GM18517 (cell line): ENCODE measurements around the gene MXD4.
"Not testable (repeated sequence)": the region's sequence is repeated elsewhere in the genome, so short reads cannot be mapped to it uniquely, and the experiment has no call there.

Experiments
- ATAC-seq: cut with Tn5 transposase; IDR thresholded peaks from one replicate; pipeline ENCODE4 v1.9.1; 2021; ENCODE audit warnings: mild to moderate bottlenecking, moderate library complexity; ENCODE audit not compliant: unreplicated experiment

MXD4 gene

GRCh38 chr4:2275546-2276251 is 13.8 kb upstream of the MXD4 start:
- ATAC-seq = no peak

DNA sequence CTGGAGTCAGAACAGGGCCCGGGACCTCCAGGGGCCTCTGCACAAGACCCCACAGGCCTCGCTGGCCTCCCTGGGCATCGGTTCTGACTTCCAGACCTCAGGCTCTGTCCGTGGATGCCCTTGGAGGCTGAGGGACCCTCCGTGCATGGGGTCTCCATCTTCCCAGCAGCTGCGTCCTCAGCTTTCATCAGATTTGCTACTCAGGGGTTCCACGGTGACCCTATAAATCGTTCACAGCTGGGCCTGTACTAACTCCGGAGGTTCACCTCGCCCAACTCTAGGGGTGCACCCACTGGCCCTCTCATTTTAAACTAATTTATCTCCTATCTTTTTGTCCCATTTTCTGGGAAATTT is 13.1 kb upstream of the MXD4 start:
- not testable (repeated sequence) for ATAC-seq

DNA sequence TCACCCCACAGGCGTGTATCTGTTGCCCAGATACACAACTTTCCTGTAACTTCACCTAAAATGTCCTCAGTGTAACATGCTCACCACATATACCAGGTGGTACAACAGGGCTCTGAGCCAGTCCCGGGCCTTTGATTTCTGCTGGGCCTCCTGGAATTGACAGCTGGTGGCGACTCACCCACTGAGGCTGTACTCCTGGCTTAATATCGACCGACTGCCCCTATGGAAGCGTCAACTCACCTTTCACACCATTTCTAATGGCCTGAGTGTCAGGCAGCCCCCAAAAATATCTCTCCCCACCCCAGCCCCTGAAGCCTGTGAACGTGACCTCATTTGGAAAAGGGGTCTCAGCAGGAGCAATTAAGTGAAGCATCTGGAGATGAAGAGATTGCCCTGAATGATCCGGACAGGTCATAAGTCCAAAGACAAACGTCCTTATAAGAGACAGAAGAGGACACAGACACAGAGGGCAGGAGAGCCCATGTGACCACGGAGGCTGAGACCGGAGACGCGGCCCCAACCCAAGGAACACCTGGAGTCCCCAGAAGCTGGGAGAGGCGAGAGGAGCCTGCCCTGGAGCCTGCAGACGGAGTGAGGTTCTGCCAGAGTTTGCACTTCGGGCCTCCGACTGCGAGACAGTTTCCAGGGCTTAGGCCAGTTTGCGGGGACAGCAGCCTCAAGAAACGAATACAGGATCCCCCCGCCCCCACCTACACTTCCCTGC is 12.6 kb upstream of the MXD4 start:
- ATAC-seq = no peak

DNA sequence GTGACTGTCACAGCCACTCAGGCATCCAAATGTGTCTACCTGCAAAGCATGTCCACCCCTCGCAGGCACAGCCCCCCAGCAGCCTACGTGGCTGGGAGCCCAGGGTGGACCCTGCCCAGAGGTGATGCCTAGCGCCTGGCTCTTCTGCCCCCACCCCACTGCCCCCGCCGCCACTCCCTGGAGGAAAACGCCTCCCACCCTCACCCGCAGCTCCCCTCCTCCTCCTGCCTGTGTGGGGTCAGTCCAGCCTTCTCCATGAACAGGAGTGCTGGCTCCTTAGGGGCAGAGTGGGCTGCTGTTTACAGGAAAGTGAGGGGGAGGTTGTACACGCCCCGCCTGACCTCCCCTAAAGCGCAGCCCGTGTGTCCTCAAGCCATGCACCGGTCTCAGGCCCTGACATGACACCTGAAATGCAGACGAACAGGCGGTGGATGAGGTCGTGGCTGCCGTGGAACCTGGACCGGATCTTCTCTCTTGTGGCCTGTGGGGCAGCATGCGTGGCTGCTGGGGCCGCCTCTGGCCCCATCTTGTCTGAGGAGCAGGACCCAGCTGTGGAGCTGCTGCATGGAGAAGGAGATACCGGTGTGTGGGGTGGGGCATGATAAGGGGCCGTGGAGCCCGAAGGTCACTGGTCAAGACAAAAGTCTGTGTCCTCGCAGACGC is 11.9 kb upstream of the MXD4 start:
- no peak for ATAC-seq

GRCh38 chr4:2273221-2273620 is 11.3 kb upstream of the MXD4 start:
- no peak for ATAC-seq

DNA sequence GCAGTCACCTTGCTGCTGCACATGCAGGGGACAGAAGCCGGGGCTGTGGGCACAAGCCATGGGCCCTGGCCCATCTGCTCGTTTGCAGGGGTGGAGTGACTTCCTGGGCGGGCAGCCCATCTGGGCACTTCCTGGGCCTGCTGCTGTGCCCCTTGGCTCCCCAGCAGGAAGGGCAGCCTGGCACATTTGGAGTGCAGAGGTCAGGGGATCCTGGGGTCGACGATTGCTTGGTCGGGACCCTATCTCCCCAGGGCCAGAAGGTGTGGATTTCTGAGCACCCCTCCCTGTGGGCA is 10.9 kb upstream of the MXD4 start:
- no peak for ATAC-seq

- ATAC-seq = no peak
Observed at GRCh38 chr4:2272026-2272827, 10.3 kb upstream of the MXD4 start.

GRCh38 chr4:2271279-2272025 is 9.5 kb upstream of the MXD4 start:
- no peak for ATAC-seq

DNA sequence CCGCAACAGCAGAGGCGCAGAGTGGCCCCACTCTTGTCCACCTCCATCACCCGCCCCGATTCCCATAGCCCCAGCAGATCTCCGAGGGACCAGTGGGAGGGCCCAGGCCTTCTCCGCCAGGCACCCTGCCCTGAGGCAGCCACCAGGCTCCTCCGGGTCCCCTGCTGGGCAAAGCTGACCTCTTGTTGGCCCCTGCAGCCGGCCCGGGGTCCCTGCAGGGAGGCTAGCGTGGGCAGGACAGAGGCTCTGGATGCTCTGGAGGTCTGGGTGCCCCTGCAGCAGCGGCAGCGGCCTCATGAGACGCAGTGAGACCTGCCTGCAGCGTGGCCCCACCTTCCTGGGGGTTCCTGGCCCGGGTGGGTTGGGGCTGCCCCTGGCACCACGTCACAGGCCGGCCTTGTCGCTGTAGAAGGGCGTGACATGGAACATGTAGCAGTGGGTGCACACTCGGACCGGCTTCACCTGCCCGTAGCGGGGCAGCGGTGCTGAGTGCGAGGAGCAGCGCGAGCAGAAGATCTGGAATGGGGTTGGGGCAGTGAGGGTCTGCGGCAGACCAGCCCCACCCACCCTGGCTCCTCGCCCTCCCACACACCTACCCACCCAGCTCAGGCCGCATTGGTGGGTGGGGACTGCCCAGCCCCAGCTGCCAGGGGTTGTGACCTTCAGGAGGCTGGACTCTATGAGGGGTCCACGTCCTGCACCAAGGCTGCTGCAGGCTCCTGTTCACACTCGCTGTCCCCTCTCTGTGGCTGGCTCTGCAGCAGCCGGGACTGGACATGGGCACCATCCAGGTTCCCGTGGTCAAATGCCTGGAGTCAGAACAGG is 8.6 kb upstream of the MXD4 start:
- ATAC-seq = no peak

GRCh38 chr4:2269618-2270163 is 7.8 kb upstream of the MXD4 start:
- no peak for ATAC-seq

- ATAC-seq = no peak
Observed at GRCh38 chr4:2269206-2269531, 7.3 kb upstream of the MXD4 start.

DNA sequence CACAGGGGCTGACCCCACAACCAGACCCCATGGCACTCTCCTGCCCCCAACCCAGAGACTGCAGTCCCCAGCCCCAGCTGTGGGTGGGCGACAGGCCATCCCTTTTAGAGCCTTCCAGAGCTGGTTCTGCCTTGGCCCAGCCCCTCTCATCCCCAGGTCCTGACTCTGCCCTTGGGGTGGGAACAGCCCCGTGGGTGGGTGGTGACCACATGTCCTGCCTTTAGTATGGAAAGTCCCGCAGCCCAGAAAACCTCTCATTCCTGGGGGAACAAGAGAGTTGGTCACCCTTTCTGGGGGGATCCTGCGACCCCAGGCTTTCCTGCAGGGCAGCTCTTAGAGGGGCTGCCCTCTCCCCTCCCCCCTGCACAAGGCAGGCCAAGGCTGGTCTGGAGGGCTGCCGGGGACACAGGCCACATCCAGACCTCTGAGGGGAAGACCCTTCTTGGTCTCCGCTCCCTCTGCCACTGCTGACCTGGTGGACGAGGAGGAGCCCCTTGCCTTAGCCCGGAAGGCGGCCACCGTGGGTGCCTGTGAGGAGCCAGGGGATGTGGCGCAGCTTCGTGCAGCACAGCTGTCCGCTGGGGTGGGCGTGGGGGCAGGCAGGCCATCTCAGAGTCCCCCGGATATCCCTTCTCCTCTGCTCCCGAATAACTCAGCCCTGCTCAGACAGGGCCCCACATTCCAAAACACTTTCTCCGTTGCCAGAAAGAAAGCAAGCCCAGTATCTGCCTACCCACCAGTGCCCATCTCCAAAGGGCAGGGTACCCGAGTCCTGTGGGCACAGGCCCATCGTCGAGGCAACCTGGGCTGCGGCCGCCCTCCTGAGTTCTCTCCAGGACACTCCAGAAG is 6.7 kb upstream of the MXD4 start:
- no peak for ATAC-seq

DNA sequence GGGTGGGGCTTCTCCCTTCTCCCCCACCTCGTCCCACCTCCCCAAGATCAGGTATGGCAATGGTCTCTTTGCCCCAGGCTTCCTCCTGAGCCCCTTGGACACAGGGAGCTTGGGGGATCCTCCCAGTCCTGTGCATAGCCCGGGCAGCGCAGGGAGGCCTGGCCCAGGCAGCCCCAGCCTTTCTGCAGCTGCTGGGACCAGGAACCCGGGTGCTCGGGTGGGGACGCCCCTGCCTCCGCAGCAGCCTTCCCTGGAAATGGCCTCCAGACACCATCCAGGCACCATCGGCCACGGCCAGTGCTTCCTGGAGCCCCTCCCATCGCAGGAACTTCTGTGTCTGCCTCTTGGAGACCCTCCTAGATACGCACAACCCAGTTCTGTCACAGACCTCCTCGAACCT is 5.9 kb upstream of the MXD4 start:
- ATAC-seq = no peak

GRCh38 chr4:2267320-2267811 is 5.5 kb upstream of the MXD4 start:
- no peak for ATAC-seq

DNA sequence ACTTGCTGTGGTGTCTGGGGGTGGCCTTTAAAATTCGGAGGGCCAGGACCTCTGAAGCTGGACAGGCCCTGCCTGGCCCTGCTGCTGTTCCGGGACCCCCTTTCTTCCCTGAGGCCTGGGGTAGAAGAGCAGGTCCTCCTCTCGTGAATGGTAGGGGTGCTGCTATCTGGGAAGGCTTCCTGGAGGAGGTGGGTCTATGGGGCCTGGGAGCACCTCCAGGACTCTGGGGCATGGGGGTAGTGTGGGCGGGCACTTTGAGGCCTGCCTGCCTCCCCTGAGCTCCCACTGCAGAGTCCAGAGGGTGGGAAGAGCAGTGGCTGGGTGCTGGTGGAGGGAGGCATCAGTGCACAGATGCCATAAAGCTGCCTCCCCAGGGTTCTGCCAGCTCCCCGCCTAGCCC is 4.9 kb upstream of the MXD4 start:
- no peak for ATAC-seq

DNA sequence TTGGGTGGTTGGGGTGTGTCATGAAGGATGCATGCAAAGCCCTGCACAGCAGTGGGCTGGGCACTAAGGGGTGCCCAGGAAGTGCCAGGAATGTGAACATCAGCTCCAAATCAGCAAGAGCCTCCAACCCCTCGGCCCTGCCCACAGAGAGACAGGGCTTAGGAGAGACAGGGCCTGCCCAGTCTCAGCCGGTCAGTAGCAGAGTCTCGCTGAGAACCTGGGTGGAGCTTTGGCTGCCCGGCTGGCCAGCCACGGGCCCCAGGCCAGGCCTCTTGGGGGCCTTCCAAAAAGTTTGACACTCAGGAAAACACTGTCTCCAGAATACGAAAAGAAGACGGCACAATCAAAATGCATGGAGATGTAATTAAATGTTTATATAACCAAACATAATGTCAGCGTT is 4.3 kb upstream of the MXD4 start:
- ATAC-seq = no peak

DNA sequence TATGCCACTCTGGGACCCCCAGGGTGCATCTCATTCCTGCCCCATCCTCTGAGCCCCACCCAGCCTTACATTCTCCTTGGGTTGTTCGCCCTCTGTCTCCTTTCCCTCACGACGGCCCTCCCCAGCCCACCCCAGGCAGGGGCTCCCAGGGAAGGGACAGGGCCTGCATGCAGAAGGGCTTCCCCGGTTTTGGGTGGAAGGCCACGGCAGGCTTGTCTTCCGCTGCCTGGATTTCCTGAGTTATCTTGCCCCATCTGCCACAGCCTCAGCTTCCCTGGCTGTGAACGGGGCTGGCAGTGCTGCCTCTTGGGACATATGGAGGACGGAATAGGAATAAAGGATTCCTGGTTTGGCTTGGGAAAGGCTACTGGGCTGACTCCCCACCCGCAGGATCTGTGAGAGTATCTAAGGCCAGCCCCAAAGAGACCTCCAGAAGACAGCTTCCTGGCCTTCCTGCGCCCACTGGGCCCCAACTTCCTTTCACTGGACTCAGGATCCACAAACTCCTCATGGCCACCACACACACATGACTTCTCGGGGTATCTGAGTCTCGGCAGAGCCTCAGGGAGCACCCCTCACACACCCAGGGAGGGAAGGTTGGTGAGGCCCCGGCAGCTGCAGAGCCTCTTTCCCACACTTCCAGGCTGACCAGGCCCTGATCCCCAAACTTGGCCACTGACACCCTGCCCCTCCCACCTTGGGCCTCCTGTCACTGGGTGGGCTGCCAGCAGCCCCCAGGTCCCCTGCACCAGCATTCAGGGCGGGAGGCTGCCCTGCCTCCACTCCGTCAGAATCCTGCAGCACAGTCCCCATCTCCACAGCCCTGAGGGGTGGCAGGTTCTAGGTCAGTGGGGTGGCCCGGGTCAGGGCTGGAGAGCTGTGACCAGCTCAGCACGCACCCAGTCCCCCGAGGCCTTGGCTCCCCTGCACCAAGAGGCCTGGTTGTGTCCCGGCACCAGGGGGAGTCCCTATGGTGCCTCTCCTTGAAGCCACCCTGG is 3.5 kb upstream of the MXD4 start:
- no peak for ATAC-seq
